WTC11 (cell line): ENCODE results near the gene PRDM15.

ENCODE experiments used
- ATF3 ChIP-seq: sonication (generic); formaldehyde crosslinking; conservative IDR thresholded peaks from 2 replicates; pipeline ENCODE4 v1.8.1; 2022; ENCODE audit warnings: mild to moderate bottlenecking, missing genetic modification reagents
- CTCF ChIP-seq: fragments of 200-600 bp; IDR thresholded peaks from 2 replicates; pipeline ENCODE4 v1.8.0; 2022; ENCODE audit warnings: antibody characterized with exemption
- STAT6 ChIP-seq: sonication (generic); formaldehyde crosslinking; conservative IDR thresholded peaks from 2 replicates; pipeline ENCODE4 v1.8.1; 2023; ENCODE audit warnings: mild to moderate bottlenecking, low read depth, missing genetic modification reagents, moderate library complexity
- ZNF121 ChIP-seq: sonication (generic); formaldehyde crosslinking; IDR thresholded peaks from 2 replicates; pipeline ENCODE4 v1.8.0; 2023; ENCODE audit warnings: missing genetic modification reagents

GRCh38 chr21:41894922-41895557 lies 15.9 kb upstream of the PRDM15 start:
- TF ChIP-seq CTCF (no peak), ZNF121 (CRISPR knock-in tag) (no peak), STAT6 (CRISPR knock-in tag) (no peak), ATF3 (CRISPR knock-in tag) (no peak)
